NCI-H2196 (cell line): ENCODE measurements around the gene LTBP3.
"Not testable (repeated sequence)": the region's sequence is repeated elsewhere in the genome, so short reads cannot be mapped to it uniquely, and the experiment has no call there.

ENCODE experiments used
- DNase-seq: peaks from one replicate; lab custom pipeline; 2025; ENCODE audit not compliant: unreplicated experiment; lab: John Stamatoyannopoulos, UW

The LTBP3 gene

DNA sequence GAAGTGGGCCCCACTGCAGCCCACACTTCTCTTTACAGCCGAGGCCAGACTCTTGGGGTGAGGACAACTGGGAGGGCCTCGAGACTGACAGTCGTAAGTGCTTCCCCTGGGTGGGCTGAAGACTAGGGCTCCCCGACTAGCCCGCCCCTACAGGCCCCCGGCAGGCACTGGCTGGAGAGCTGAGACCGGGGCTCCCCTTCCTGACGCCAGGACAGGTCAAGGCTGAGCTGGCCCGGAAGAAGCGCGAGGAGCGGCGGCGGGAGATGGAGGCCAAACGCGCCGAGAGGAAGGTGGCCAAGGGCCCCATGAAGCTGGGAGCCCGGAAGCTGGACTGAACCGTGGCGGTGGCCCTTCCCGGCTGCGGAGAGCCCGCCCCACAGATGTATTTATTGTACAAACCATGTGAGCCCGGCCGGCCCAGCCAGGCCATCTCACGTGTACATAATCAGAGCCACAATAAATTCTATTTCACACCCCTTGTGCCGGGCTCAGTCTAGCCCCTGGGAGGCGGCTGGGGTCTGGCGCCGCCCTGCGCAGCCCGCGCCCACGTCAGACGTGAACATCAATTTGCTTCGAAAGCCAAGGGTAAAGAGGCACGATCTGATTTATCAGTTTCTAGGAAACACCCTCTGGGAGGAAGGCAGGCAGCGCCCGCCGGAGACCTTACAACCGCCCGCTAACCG lies 19.8 kb downstream of the LTBP3 start:
- no peak for DNase-seq

DNA sequence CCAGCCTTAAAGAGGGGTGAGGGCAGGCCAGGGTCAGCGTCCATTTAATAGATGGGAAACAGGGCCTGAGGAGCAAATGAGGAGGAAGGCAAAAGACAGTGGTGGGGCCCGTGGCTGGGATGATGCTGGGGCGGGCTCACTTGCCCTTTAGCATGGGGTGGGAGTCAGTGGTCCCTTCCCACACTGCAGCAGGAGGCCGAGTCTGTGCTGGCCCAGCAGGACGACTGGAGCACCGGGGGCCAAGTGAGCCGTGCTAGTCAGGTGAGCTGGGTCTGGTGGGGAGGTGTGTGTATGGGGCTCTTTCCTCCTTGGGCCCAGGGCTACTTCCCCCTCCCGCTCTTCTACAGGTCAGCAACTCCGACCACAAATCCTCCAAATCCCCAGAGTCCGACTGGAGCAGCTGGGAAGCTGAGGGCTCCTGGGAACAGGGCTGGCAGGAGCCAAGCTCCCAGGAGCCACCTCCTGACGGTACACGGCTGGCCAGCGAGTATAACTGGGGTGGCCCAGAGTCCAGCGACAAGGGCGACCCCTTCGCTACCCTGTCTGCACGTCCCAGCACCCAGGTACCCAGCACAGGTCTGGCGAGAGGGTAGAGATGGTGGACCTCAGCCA lies 20.4 kb downstream of the LTBP3 start:
- DNase-seq, result no peak

- DNase-seq, result no peak
Measured at GRCh38 chr11:65537296-65537597, 20.9 kb downstream of the LTBP3 start.

- no peak for DNase-seq
Measured at GRCh38 chr11:65536412-65537295, 21.5 kb downstream of the LTBP3 start.

DNA sequence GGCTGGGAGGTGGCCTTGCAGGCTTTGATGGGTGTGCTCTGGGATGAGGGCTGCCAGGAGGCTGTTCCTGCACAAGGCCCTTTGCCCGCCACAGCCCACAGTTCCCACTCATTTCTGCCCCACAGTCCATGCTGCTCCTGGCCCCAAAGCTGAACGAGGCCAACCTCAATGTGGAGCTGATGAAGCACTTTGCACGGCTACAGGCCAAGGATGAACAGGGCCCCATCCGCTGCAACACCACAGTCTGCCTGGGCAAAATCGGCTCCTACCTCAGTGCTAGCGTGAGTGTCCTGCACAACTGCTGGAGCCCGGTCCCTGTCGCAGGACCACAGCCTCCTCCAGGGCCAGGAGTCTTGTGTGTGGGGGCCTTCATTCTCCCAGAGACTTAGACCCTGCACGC lies 23.1 kb downstream of the LTBP3 start:
- DNase-seq, result no peak

DNA sequence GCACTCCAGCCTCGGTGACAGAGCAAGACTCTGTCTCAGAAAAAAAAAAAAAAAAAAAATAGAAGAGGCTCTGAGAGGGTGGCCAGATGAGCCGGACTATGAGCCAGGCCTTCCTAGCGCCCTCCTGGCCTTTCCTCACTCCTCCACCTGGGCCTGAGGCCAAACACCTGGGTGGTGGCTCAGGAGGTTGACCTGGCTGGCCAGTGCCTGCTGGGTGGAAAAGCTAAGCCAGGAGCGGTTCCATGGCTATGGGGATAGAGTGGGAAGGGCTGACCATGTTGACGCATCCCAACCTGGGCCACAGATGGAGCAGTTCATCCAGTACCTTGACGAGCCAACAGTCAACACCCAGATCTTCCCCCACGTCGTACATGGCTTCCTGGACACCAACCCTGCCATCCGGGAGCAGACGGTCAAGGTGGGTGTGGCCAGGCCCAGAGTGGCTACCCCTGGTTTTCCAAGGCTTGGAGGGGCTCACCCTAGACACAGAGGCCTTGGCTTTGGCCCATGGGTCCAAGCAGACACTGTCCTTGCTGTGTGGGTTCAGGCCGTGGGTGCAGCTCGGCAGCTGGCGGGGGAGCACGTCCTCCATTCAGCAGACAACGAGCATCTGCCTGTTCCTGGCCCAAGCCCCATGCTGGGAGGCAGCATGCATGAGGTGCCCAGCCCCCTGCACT lies 25.6 kb downstream of the LTBP3 start:
- DNase-seq, result peak; percentile 35

DNA sequence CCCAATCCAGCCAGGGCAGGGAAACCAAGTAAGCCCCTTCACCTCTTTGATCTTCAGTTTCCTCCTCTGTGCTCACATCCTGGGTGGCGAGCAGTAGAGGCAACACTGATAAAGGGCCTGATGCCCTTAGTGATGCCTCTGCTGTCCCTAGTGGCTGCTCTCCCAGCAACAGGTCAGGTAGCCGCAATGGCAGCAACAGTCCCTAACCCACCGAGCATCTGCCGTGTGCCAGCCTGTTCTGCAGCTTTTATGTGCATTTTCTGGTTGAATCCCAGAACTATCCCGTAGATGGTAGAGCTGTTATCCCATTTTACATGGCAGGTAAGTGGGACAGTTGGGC lies 28.0 kb downstream of the LTBP3 start:
- no peak for DNase-seq

DNA sequence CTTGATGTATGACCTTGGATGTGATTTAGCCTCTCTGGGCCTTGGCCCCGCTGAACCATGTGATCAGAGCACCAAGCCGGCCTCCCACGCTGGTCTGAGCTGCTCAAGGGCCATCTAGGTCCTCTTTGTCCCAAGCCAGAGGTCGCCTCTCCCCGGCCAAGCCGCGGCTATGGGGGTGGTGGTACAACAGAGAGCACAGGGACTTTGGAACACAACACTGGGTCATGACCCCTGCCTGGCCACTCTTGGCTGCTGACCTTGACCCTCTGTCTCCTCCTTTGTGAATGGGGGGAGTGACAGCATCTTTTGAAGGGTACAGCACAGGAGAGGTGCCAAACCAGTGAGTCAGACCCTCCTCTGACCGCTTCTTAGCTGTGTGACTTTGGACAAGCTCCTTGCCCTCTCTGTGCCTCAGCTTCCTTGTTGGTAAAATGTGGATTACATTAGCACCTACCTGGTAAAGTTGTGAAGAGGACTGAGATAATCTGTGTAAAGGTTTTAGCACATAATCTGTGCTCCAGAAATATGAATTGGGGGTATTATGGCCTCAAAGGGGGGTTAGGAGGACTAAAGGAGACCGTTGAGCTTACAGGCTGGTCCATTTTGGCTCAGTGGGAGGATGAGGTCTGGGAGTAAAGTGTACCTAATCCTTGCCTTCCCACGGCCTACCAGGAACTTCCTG lies 28.5 kb downstream of the LTBP3 start:
- no peak for DNase-seq

- DNase-seq, result no peak
Measured at GRCh38 chr11:65528819-65529350, 29.3 kb downstream of the LTBP3 start.

DNA sequence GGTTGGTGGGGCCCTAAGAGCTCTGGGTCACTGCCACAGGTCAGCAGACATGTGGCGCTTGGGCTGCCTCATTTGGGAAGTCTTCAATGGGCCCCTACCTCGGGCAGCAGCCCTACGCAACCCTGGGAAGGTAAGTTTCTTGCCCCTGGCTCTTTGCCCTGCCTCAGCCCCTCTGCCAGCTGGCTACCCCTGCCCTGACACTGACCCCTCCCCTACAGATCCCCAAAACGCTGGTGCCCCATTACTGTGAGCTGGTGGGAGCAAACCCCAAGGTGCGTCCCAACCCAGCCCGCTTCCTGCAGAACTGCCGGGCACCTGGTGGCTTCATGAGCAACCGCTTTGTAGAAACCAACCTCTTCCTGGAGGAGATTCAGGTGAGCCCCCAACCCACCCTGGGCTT lies 31.4 kb downstream of the LTBP3 start:
- no peak for DNase-seq

- DNase-seq, result no peak
Measured at GRCh38 chr11:65525546-65526480, 32.3 kb downstream of the LTBP3 start.

- peak; percentile 62 for DNase-seq
Measured at GRCh38 chr11:65524741-65525545, 33.2 kb downstream of the LTBP3 start, which contains the start of gene SCYL1. TSS of gene SCYL1 (plus strand) at chr11:65525083. CDS start at chr11:65525154, 71 bp downstream.

DNA sequence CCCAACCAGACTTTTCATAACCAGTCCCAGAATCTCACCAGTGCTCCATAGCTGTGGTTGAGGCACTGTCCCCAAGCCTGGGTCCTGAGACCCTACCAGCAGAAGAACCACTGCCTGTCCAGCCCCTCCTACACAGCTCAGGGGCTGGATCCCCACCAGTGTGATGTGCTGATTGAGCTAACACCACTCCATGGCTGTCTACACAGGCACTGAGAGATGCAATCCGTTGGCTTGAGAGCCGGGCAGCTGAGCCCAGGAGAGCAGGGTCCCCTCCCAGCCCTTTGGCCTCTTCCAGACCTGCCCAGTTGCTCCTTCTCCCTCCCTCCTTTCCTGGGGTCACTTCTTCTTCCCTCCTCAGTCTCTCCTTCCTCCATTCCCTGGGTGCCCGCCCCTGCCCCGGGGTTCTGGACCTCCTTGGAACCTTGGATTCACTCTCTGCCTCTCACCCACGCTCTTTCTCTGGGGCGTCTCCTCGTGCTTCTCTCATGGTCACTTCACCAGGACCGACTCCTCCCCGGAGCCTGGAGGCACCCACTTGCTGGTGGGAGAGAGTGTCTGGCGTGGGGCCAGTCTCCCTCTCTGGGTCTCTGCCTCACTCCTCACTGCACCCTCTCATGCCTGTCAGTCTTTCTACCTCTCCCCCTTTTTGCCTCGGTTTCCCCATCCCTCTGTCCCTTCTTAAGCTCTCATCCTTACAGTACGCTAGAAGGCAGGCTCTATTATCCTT lies 34.0 kb downstream of the LTBP3 start:
- no peak for DNase-seq

- DNase-seq, result not testable (repeated sequence)
Measured at GRCh38 chr11:65523631-65523968, 34.6 kb downstream of the LTBP3 start.

DNA sequence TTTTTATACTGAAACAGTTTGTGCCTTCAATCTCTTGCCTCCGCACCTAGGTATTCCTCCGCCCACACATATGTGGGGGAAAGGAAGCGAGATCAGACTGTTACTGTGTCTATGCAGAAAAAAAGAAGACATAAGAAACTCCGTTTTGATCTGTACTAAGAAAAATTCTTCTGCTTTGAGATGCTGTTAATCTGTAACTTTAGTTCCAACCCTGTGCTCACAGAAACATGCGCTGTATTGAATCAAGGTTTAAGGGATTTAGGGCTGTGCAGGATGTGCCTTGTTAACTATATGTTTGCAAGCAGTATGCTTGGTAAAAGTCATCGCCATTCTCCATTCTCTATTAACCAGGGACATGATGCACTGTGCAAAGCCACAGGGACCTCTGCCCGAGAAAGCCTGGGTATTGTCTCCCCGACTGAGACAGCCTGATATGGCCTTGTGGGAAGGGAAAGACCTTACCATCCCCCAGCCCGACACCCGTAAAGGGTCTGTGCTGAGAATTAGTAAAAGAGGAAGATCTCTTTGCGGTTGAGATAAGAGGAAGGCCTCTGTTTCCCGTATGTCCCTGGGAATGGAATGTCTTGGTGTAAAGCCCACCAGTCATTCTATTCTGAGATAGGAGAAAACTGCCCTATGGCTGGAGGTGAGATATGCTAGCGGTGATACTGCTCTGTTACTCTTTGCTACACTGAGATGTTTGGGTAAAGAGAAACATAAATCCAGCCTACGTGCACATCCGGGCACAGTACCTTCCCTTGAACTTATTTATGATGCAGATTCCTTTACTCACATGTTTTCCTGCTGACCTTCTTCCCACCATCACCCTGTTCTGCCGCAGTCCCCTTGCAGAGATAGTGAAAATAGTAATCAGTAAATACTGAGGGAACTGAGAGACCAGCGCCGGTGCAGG lies 35.2 kb downstream of the LTBP3 start:
- DNase-seq, result not testable (repeated sequence)

- DNase-seq, result not testable (repeated sequence)
Measured at GRCh38 chr11:65521777-65522521, 36.2 kb downstream of the LTBP3 start.
